MCF 10A (cell line): ENCODE results near the gene ASAP2. TPM values are rescaled to one million over a fixed set of nuclear protein-coding genes. Genes with fewer than 3 reads are reported as not detected.

Experiments used
- BruUV-seq: library from RNA; stranded (reverse); fragments of 400-500 nt; replicated peaks from 2 replicates; lab custom pipeline; 2021; lab: Mats Ljungman, UMichigan
- CTCF ChIA-PET: fragments of 300-600 bp; sonication (Branson Sonifier 250); formaldehyde crosslinking; extraction: SDS; loops from one replicate; lab custom pipeline; 2021; ENCODE audit warnings: antibody characterized with exemption, inconsistent platforms; lab: Yijun Ruan, JAX
- POLR2A ChIA-PET: fragments of 300-600, 350-650 bp; sonication (Branson Sonifier 250); formaldehyde crosslinking; extraction: SDS; loops from one replicate; lab custom pipeline; 2020; ENCODE audit warnings: antibody characterized with exemption, inconsistent platforms; lab: Yijun Ruan, JAX
- DNase-seq: peaks from one replicate; pipeline ENCODE4 v3.0.0-alpha.2; 2018; ENCODE audit not compliant: unreplicated experiment
- H3K27ac Mint-ChIP-seq: one replicate; pipeline ENCODE4 v1.8.0; 2022; ENCODE audit warnings: mild to moderate bottlenecking, low read depth, mixed read lengths; ENCODE audit not compliant: unreplicated experiment
- H3K27me3 Mint-ChIP-seq: one replicate; pipeline ENCODE4 v1.8.0; 2022; ENCODE audit warnings: mixed read lengths; ENCODE audit not compliant: insufficient read depth, unreplicated experiment
- H3K36me3 Mint-ChIP-seq: one replicate; pipeline ENCODE4 v1.8.0; 2022; ENCODE audit warnings: mild to moderate bottlenecking, moderate library complexity, mixed read lengths; ENCODE audit not compliant: insufficient read depth, unreplicated experiment
- H3K4me1 Mint-ChIP-seq: one replicate; pipeline ENCODE4 v1.8.0; 2022; ENCODE audit warnings: mixed read lengths; ENCODE audit not compliant: insufficient read depth, unreplicated experiment
- H3K4me3 Mint-ChIP-seq: one replicate; pipeline ENCODE4 v1.8.0; 2022; ENCODE audit warnings: mild to moderate bottlenecking, moderate library complexity, mixed read lengths; ENCODE audit not compliant: unreplicated experiment
- H3K9me3 Mint-ChIP-seq: one replicate; pipeline ENCODE4 v1.8.0; 2022; ENCODE audit warnings: mixed read lengths; ENCODE audit not compliant: unreplicated experiment
- CTCF ChIP-seq: fragments of 200-600 bp; IDR thresholded peaks from one replicate; pipeline ENCODE4 v1.8.0; 2022; ENCODE audit warnings: antibody characterized with exemption, mild to moderate bottlenecking; ENCODE audit not compliant: unreplicated experiment
- intact Hi-C: fragments of 100-400 bp; cut with micrococcal nuclease; formaldehyde crosslinking; loops from 2 replicates; pipeline ENCODE4 v1.14.1; 2022
- total RNA-seq: library from RNA; stranded (reverse); gene quantifications from 2 replicates; pipeline ENCODE4 v1.2.3, GENCODE V29; 2022

ASAP2 gene
- total RNA-seq, 1 experiment from 2014 or later: 80.8 TPM

- no peaks in the 10 kb centered on the region for H3K9me3 Mint-ChIP-seq
- ChIA-PET CTCF (interaction anchor here (0.5 to 8.6 kb wide), 10 partner anchors 13 to 119 kb away, joined by 3 to 54 read pairs (median 3); partner anchors contain the start of gene ASAP2), POLR2A (interaction anchor here (0.7 to 12.2 kb wide), 11 partner anchors 9 to 99 kb away, joined by 3 to 142 read pairs (median 3); partner anchors contain the start of gene ASAP2)
- peak; percentile 26 for TF ChIP-seq CTCF
- no peak overlapping the region for H3K4me3 Mint-ChIP-seq
- no peaks in the 10 kb centered on the region for H3K27me3 Mint-ChIP-seq
- peak; percentile 68 for DNase-seq
- peaks cover 14% of the 10 kb centered on the region for H3K36me3 Mint-ChIP-seq
- peak overlapping the region; percentile 84 for H3K27ac Mint-ChIP-seq
- intact Hi-C loops: loop anchor here (1.0 to 10.0 kb wide), 3 partner anchors 88 to 227 kb away; partner anchors contain the start of gene MBOAT2
- BruUV-seq: no TSS peak
- peaks cover 73% of the 10 kb centered on the region for H3K4me1 Mint-ChIP-seq
Observed at GRCh38 chr2:9231291-9232165, 24.9 kb downstream of the ASAP2 start.

- Mint-ChIP-seq H3K4me1 (peaks cover 75% of the 10 kb centered on the region), H3K36me3 (peaks cover 10% of the 10 kb centered on the region), H3K4me3 (no peak overlapping the region), H3K9me3 (no peaks in the 10 kb centered on the region), H3K27ac (peak overlapping the region; percentile 84), H3K27me3 (no peaks in the 10 kb centered on the region)
- no peak for TF ChIP-seq CTCF
- intact Hi-C loops: loop anchor here (10.0 kb wide), 1 partner anchor 227 kb away; the partner anchor contains the start of gene MBOAT2
- ChIA-PET CTCF (interaction anchor here (0.7 to 8.6 kb wide), 9 partner anchors 14 to 89 kb away, joined by 3 to 54 read pairs (median 3); partner anchors contain the start of gene ASAP2), POLR2A (interaction anchor here (0.7 to 12.2 kb wide), 8 partner anchors 10 to 68 kb away, joined by 3 to 142 read pairs (median 4); partner anchors contain the start of gene ASAP2)
- DNase-seq: no peak
- BruUV-seq: no TSS peak
Observed at GRCh38 chr2:9232166-9232479, 25.5 kb downstream of the ASAP2 start.

- no peak for TF ChIP-seq CTCF
- H3K4me3 Mint-ChIP-seq: no peak overlapping the region
- intact Hi-C loops: loop anchor here (10.0 kb wide), 1 partner anchor 228 kb away; the partner anchor contains the start of gene MBOAT2
- peaks cover 4% of the 10 kb centered on the region for H3K36me3 Mint-ChIP-seq
- ChIA-PET CTCF (interaction anchor here (0.6 to 8.6 kb wide), 7 partner anchors 14 to 429 kb away, joined by 3 to 54 read pairs (median 3); partner anchors contain the start of gene ASAP2), POLR2A (interaction anchor here (2.2 to 12.2 kb wide), 7 partner anchors 7 to 55 kb away, joined by 5 to 142 read pairs (median 21); partner anchors contain the start of gene ASAP2)
- H3K4me1 Mint-ChIP-seq: peaks cover 72% of the 10 kb centered on the region
- no peaks in the 10 kb centered on the region for H3K27me3 Mint-ChIP-seq
- peak overlapping the region; percentile 84 for H3K27ac Mint-ChIP-seq
- DNase-seq: no peak
- no TSS peak for BruUV-seq
- no peaks in the 10 kb centered on the region for H3K9me3 Mint-ChIP-seq
Observed at GRCh38 chr2:9232886-9233285, 26.3 kb downstream of the ASAP2 start.
